ENCODE results near the gene VWA3B.

GRCh38 chr2:98070081-98070480 is 16.9 kb upstream of the VWA3B start:
- TF ChIP-seq CTCF (IDR thresholded peaks at IDR 0.05; ENCODE audit: low read length) = no peak
- no peak for TF ChIP-seq EZH2 (optimal IDR thresholded peaks at IDR 0.05; ENCODE audit: low read depth, low read length)
- TF ChIP-seq EZH2phosphoT487 (IDR thresholded peaks at IDR 0.05; ENCODE audit: low read length) = no peak

All from MM.1S (cell line).